Mononuclear cell (primary cell): Measurements from ENCODE around the gene PROS1. TPM values are rescaled to one million over a fixed set of nuclear protein-coding genes. Genes with fewer than 3 reads are reported as not detected.
"Not testable (repeated sequence)": the region's sequence is repeated elsewhere in the genome, so short reads cannot be mapped to it uniquely, and the experiment has no call there.

Experiments
- H3K27me3 ChIP-seq: 2 replicates; pipeline ENCODE4 v1.6.0; 2011; ENCODE audit warnings: low read length, control low read depth; ENCODE audit not compliant: insufficient read depth
- H3K4me1 ChIP-seq: 2 replicates; pipeline ENCODE4 v1.5.1; 2011; ENCODE audit warnings: mild to moderate bottlenecking, low read length, control low read depth; ENCODE audit not compliant: insufficient read depth
- H3K4me3 ChIP-seq: 2 replicates; pipeline ENCODE4 v1.5.1; 2011; ENCODE audit warnings: mild to moderate bottlenecking, low read length, moderate library complexity
- H3K9me3 ChIP-seq: 2 replicates; pipeline ENCODE4 v1.5.1; 2011; ENCODE audit warnings: low read depth, mild to moderate bottlenecking, control low read depth, low read length
- total RNA-seq: library from RNA; depleted of rRNA; stranded (reverse); fragments of >200 nt; gene quantifications from one replicate; pipeline ENCODE4 v1.2.3, GENCODE V29; 2012

Gene PROS1
- total RNA-seq, 1 donor, result 6.8 TPM

DNA sequence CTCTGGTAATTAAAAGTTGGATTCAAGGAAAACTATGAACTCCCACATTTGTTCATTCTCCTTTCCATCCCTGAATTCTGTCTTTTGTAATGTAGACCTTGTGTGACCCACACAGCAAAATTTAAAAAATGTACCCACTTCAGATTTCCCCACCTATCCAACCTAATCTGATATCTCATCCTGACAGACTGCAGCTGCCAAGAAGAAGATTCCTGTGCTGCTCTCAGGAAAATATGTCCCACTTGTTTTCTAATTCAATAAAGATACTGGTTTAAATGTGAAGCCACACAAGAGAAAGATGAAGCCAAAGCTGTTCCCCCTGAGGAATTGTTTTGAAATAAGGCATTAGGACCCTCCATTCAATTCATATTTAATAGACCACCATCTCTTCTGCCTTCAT, 100.3 kb downstream of the PROS1 start:
- not testable (repeated sequence) for H3K4me3 ChIP-seq, H3K4me1 ChIP-seq, H3K9me3 ChIP-seq, H3K27me3 ChIP-seq

DNA sequence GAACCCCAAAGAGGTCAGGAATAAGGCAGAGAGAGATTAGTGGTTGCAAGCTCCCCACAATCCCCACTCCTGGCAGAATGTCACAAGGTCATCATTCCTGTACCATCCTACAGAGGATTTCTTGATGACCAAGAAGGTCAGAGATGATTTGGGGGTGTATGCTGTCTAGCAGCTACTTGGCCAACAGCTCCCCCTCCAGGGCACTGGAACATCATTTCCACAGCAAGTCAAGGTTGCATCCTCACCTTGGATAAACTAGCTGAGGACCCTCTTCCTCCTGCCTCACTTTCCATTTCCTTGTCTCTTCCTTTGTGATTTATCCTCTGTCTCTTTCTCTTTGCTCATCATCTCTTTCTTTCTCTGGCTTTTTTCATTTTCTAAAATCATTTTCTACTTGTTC, 106.3 kb downstream of the PROS1 start:
- Histone ChIP-seq H3K4me1 (no peaks in the 10 kb centered on the region), H3K9me3 (no peaks in the 10 kb centered on the region), H3K4me3 (no peak overlapping the region), H3K27me3 (no peaks in the 10 kb centered on the region)

GRCh38 chr3:93861017-93861416, 112.7 kb downstream of the PROS1 start:
- H3K9me3 ChIP-seq, result no peaks in the 10 kb centered on the region
- no peaks in the 10 kb centered on the region for H3K4me1 ChIP-seq
- no peak overlapping the region for H3K4me3 ChIP-seq
- H3K27me3 ChIP-seq, result no peaks in the 10 kb centered on the region

- Histone ChIP-seq H3K4me3 (no peak overlapping the region), H3K27me3 (no peaks in the 10 kb centered on the region), H3K9me3 (no peaks in the 10 kb centered on the region), H3K4me1 (no peaks in the 10 kb centered on the region)
These were observed 118.3 kb downstream of the PROS1 start for GRCh38 chr3:93855401-93855800.

DNA sequence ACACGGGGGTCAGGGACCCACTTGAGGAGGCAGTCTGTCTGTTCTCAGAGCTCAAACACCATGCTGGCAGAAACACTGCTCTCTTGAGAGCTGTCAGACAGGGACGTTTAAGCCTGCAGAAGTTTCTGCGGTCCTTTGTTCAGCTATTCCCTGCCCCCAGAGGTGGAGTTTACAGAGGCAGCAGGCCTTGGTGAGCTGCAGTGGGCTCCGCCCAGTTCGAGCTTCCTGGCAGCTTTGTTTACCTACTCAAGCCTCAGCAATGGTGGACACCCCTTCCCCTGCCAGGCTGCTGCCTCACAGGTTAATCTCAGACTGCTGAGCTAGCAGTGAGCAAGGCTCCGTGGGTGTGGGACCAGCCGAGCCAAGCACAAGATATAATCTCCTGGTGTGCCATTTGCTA, 121.5 kb downstream of the PROS1 start:
- not testable (repeated sequence) for H3K4me1 ChIP-seq, H3K27me3 ChIP-seq, H3K4me3 ChIP-seq, H3K9me3 ChIP-seq

GRCh38 chr3:93843981-93844380, 129.7 kb downstream of the PROS1 start:
- Histone ChIP-seq H3K4me3 (no peak overlapping the region), H3K4me1 (peaks cover 4% of the 10 kb centered on the region), H3K9me3 (no peaks in the 10 kb centered on the region), H3K27me3 (no peaks in the 10 kb centered on the region)

- not testable (repeated sequence) for H3K4me1 ChIP-seq, H3K27me3 ChIP-seq, H3K4me3 ChIP-seq, H3K9me3 ChIP-seq
These were observed 134.5 kb downstream of the PROS1 start for GRCh38 chr3:93839193-93839592.

Other genes with a start within 250 kb of the PROS1 start
- 3.0 TPM for gene ARL13B, start 6.3 kb upstream of the PROS1 start, total RNA-seq
- not detected for gene STX19, start 54.7 kb upstream of the PROS1 start, total RNA-seq
- gene DHFR2, start 89.0 kb upstream of the PROS1 start, total RNA-seq, result 1.0 TPM
- 32.2 TPM for gene NSUN3, start 89.2 kb upstream of the PROS1 start, total RNA-seq